Measurements from ENCODE around the gene WDR64.

Gene WDR64

GRCh38 chr1:241722947-241723346 is 70.9 kb downstream of the WDR64 start:
- Histone ChIP-seq H3K4me2 (ENCODE audit: insufficient read depth, low read length) (no peak overlapping the region), H3K79me2 (ENCODE audit: insufficient read depth, low read length) (no peaks in the 10 kb centered on the region), H3K4me3 (ENCODE audit: low read depth in 1 of 2, low read length in 2 of 2) (no peak overlapping the region), H4K20me1 (ENCODE audit: insufficient read depth, low read length) (no peaks in the 10 kb centered on the region), H2AFZ (ENCODE audit: low read depth, low read length) (no peak overlapping the region), H3K36me3 (ENCODE audit: insufficient read depth, low read length) (no peaks in the 10 kb centered on the region), H3K27me3 (ENCODE audit: insufficient read depth, low read length, poor library complexity) (no peaks in the 10 kb centered on the region), H3K27ac (ENCODE audit: low read length) (no peak overlapping the region), H3K4me1 (ENCODE audit: insufficient read depth, low read length) (no peaks in the 10 kb centered on the region), H3K9ac (ENCODE audit: low read depth, low read length) (no peak overlapping the region), H3K9me3 (ENCODE audit: insufficient read depth, low read length, severe bottlenecking) (no peaks in the 10 kb centered on the region)
- no peak for ATAC-seq (ENCODE audit: insufficient read depth, low read depth)
- TF ChIP-seq EZH2 (IDR thresholded peaks at IDR 0.05; ENCODE audit: borderline replicate concordance, low read depth, low read length, severe bottlenecking), result no peak
- TF ChIP-seq, protein P1, sequence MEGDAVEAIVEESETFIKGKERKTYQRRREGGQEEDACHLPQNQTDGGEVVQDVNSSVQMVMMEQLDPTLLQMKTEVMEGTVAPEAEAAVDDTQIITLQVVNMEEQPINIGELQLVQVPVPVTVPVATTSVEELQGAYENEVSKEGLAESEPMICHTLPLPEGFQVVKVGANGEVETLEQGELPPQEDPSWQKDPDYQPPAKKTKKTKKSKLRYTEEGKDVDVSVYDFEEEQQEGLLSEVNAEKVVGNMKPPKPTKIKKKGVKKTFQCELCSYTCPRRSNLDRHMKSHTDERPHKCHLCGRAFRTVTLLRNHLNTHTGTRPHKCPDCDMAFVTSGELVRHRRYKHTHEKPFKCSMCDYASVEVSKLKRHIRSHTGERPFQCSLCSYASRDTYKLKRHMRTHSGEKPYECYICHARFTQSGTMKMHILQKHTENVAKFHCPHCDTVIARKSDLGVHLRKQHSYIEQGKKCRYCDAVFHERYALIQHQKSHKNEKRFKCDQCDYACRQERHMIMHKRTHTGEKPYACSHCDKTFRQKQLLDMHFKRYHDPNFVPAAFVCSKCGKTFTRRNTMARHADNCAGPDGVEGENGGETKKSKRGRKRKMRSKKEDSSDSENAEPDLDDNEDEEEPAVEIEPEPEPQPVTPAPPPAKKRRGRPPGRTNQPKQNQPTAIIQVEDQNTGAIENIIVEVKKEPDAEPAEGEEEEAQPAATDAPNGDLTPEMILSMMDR (IDR thresholded peaks at IDR 0.05; ENCODE audit: borderline replicate concordance, extremely low read depth, low read length, poor library complexity, severe bottlenecking), result no peak
- DNase-seq, result no peak

DNA sequence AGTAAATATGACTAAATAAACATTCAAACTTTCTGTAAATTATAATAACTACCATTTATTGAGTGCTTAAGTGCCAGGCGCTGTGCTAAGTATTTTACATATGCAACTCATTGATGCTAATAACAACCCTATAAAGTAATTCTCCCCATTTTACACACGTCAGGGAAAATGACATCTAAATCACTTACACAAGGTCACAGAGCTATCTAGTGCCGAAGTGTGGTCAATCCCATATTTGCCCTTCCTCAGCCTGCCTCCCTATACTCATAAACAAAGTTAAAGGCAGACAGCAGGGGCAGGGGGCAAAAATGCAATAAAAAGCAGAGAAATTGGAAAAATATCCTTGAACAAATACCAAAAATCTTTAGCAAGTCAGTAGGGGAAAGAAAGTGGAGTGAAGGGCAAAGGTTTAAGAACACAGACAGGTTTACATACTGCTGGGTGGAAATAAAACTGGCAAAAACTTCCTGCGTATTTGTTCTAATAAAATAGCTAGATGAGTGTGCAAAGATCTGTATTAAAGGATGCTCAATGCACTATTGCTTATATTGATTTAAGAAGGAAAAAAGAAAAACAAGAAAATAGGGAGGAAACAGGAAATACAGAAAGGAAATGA is 72.8 kb downstream of the WDR64 start:
- Histone ChIP-seq H3K9ac (ENCODE audit: low read depth, low read length) (no peak overlapping the region), H2AFZ (ENCODE audit: low read depth, low read length) (no peak overlapping the region), H3K36me3 (ENCODE audit: insufficient read depth, low read length) (no peaks in the 10 kb centered on the region), H3K4me2 (ENCODE audit: insufficient read depth, low read length) (no peak overlapping the region), H3K4me1 (ENCODE audit: insufficient read depth, low read length) (no peaks in the 10 kb centered on the region), H4K20me1 (ENCODE audit: insufficient read depth, low read length) (no peaks in the 10 kb centered on the region), H3K79me2 (ENCODE audit: insufficient read depth, low read length) (no peaks in the 10 kb centered on the region), H3K4me3 (ENCODE audit: low read depth in 1 of 2, low read length in 2 of 2) (no peak overlapping the region), H3K27me3 (ENCODE audit: insufficient read depth, low read length, poor library complexity) (no peaks in the 10 kb centered on the region), H3K9me3 (ENCODE audit: insufficient read depth, low read length, severe bottlenecking) (no peaks in the 10 kb centered on the region), H3K27ac (ENCODE audit: low read length) (no peak overlapping the region)
- TF ChIP-seq EZH2 (IDR thresholded peaks at IDR 0.05; ENCODE audit: borderline replicate concordance, low read depth, low read length, severe bottlenecking), result no peak
- TF ChIP-seq, protein P1 (IDR thresholded peaks at IDR 0.05; ENCODE audit: borderline replicate concordance, extremely low read depth, low read length, poor library complexity, severe bottlenecking), result no peak
- ATAC-seq (ENCODE audit: insufficient read depth, low read depth) (no peak), DNase-seq (no peak)

GRCh38 chr1:241730031-241730430 is 78.0 kb downstream of the WDR64 start:
- Histone ChIP-seq H3K4me2 (ENCODE audit: insufficient read depth, low read length) (no peak overlapping the region), H3K27ac (ENCODE audit: low read length) (no peak overlapping the region), H4K20me1 (ENCODE audit: insufficient read depth, low read length) (no peaks in the 10 kb centered on the region), H3K4me1 (ENCODE audit: insufficient read depth, low read length) (no peaks in the 10 kb centered on the region), H3K27me3 (ENCODE audit: insufficient read depth, low read length, poor library complexity) (no peaks in the 10 kb centered on the region), H2AFZ (ENCODE audit: low read depth, low read length) (no peak overlapping the region), H3K36me3 (ENCODE audit: insufficient read depth, low read length) (no peaks in the 10 kb centered on the region), H3K79me2 (ENCODE audit: insufficient read depth, low read length) (no peaks in the 10 kb centered on the region), H3K9ac (ENCODE audit: low read depth, low read length) (no peak overlapping the region), H3K9me3 (ENCODE audit: insufficient read depth, low read length, severe bottlenecking) (no peaks in the 10 kb centered on the region), H3K4me3 (ENCODE audit: low read depth in 1 of 2, low read length in 2 of 2) (no peak overlapping the region)
- DNase-seq (no peak), ATAC-seq (ENCODE audit: insufficient read depth, low read depth) (no peak)
- TF ChIP-seq, protein P1 (IDR thresholded peaks at IDR 0.05; ENCODE audit: borderline replicate concordance, extremely low read depth, low read length, poor library complexity, severe bottlenecking), result no peak
- TF ChIP-seq EZH2 (IDR thresholded peaks at IDR 0.05; ENCODE audit: borderline replicate concordance, low read depth, low read length, severe bottlenecking), result no peak
